Ovary (tissue), 3 donors: ENCODE measurements around the gene ACADS.

Source experiments
- CTCF ChIP-seq, 3 donors: fragments of 450-650 bp in 2 of 3; fragments of 200-600 bp in 1 of 3; IDR thresholded peaks; one replicate each; pipeline versions ENCODE4 v1.5.1 to v1.8.0; 2016 to 2022; ENCODE audit warnings: antibody characterized with exemption in 3 of 3, mild to moderate bottlenecking in 1 of 3
- EP300 ChIP-seq: sonication (generic); formaldehyde crosslinking; IDR thresholded peaks from one replicate; pipeline ENCODE4 v1.6.1; 2017; ENCODE audit warnings: antibody characterized with exemption
- POLR2A ChIP-seq: fragments of 450-650 bp; IDR thresholded peaks from one replicate; pipeline ENCODE4 v1.6.1; 2017; ENCODE audit warnings: antibody characterized with exemption, mild to moderate bottlenecking, moderate library complexity
- donor health status: DM: no; HTN: no; CAD: no.

- TF ChIP-seq CTCF (IDR thresholded peaks at IDR 0.05) (no peak), EP300 (no peak), POLR2A (no peak)
These were observed 14.2 kb upstream of the ACADS start for GRCh38 chr12:120711411-120711810.
